ENCODE data around the gene EPN1.

The EPN1 gene

GRCh38 chr19:55674841-55675660 lies at the start of gene EPN1:
TSS of gene EPN1 (plus strand) at chr19:55675226. CDS start at chr19:55678628, 3,402 bp downstream.
- no peak for TF ChIP-seq CTCF (IDR thresholded peaks at IDR 0.05; ENCODE audit: low read depth, low read length)
- DNase-seq (ENCODE audit: extremely low read depth, low read depth) = peak; percentile 90

GRCh38 chr19:55626350-55626749 lies 48.7 kb upstream of the EPN1 start:
- TF ChIP-seq CTCF (IDR thresholded peaks at IDR 0.05; ENCODE audit: low read depth, low read length) = no peak
- no peak for DNase-seq (ENCODE audit: extremely low read depth, low read depth)

GRCh38 chr19:55632463-55632834 lies 42.6 kb upstream of the EPN1 start:
- peak; percentile 92 for DNase-seq (ENCODE audit: extremely low read depth, low read depth)
- TF ChIP-seq CTCF (IDR thresholded peaks at IDR 0.05; ENCODE audit: low read depth, low read length) = peak; percentile 81

GRCh38 chr19:55633861-55634260 lies 41.2 kb upstream of the EPN1 start:
- TF ChIP-seq CTCF (IDR thresholded peaks at IDR 0.05; ENCODE audit: low read depth, low read length) = no peak
- no peak for DNase-seq (ENCODE audit: extremely low read depth, low read depth)

- TF ChIP-seq CTCF (IDR thresholded peaks at IDR 0.05; ENCODE audit: low read depth, low read length) = no peak
- no peak for DNase-seq (ENCODE audit: extremely low read depth, low read depth)
Observed at GRCh38 chr19:55635334-55635717, 39.7 kb upstream of the EPN1 start.

- DNase-seq (ENCODE audit: extremely low read depth, low read depth) = no peak
- no peak for TF ChIP-seq CTCF (IDR thresholded peaks at IDR 0.05; ENCODE audit: low read depth, low read length)
Observed at GRCh38 chr19:55635856-55636440, 39.1 kb upstream of the EPN1 start.

- TF ChIP-seq CTCF (IDR thresholded peaks at IDR 0.05; ENCODE audit: low read depth, low read length) = no peak
- no peak for DNase-seq (ENCODE audit: extremely low read depth, low read depth)
Observed at GRCh38 chr19:55636723-55637122, 38.3 kb upstream of the EPN1 start.
